ENCODE measurements around the gene TRIM2.

GRCh38 chr4:153372967-153373562 is 168.8 kb downstream of the TRIM2 start:
- TF ChIP-seq SUZ12 (IDR thresholded peaks at IDR 0.05; ENCODE audit: extremely low read depth, insufficient read depth, insufficient read length): no peak
- TF ChIP-seq YY1 (IDR thresholded peaks at IDR 0.05; ENCODE audit: insufficient read depth, insufficient read length): no peak
